Peyer's patch (tissue), 4 donors: ENCODE results near the gene IGFBP5. TPM values are rescaled to one million over a fixed set of nuclear protein-coding genes. Genes with fewer than 3 reads are reported as not detected.

Source experiments
- DNase-seq, 3 donors: peaks; one replicate each; pipeline ENCODE4 v3.0.0-alpha.2; 2017 to 2019
- H3K27ac ChIP-seq, 4 donors: fragments of 200-600 bp; sonication (generic); one replicate each; pipeline ENCODE4 v1.5.1; 2016 to 2019
- H3K27me3 ChIP-seq, 2 donors: fragments of 200-600 bp; sonication (generic); one replicate each; pipeline ENCODE4 v1.5.1; 2019
- H3K36me3 ChIP-seq, 3 donors: fragments of 200-600 bp; sonication (generic); one replicate each; pipeline ENCODE4 v1.5.1; 2016 to 2019
- H3K4me1 ChIP-seq, 4 donors: fragments of 200-600 bp; sonication (generic); one replicate each; pipeline ENCODE4 v1.5.1; 2016 to 2019
- H3K4me3 ChIP-seq, 4 donors: fragments of 200-600 bp; sonication (generic); 1 replicate in 3 of 4; 2 replicates in 1 of 4; pipeline ENCODE4 v1.5.1; 2016 to 2019; ENCODE audit warnings: mild to moderate bottlenecking in 1 of 4
- H3K9me3 ChIP-seq, 4 donors: fragments of 200-600 bp; sonication (generic); one replicate each; pipeline ENCODE4 v1.5.1; 2016 to 2019; ENCODE audit warnings: mild to moderate bottlenecking in 1 of 4
- POLR2A ChIP-seq, 2 donors: fragments of 450-650 bp; IDR thresholded peaks; one replicate each; pipeline ENCODE4 v1.5.1; 2017; ENCODE audit warnings: antibody characterized with exemption in 2 of 2, mild to moderate bottlenecking in 2 of 2, moderate library complexity in 2 of 2
- total RNA-seq, 4 donors: library from RNA; depleted of rRNA; stranded (reverse); fragments of >200 nt; gene quantifications; one replicate each; pipeline ENCODE4 v1.1.0, GENCODE V29; 2016
- TF ChIP-seq, protein P1 (sequence below), 6 experiments: fragments of 450-650 bp in 4 of 6; fragments of 200-600 bp in 2 of 6; sonication (generic) in 1 of 6; IDR thresholded peaks; one replicate each; pipeline ENCODE4 v1.5.1; 2017 to 2019; ENCODE audit warnings: antibody characterized with exemption in 6 of 6, mild to moderate bottlenecking in 3 of 6, moderate library complexity in 1 of 6

IGFBP5 gene
- total RNA-seq, 4 donors from 2014 or later = 41.5 to 183 (median 75.0) TPM

DNA sequence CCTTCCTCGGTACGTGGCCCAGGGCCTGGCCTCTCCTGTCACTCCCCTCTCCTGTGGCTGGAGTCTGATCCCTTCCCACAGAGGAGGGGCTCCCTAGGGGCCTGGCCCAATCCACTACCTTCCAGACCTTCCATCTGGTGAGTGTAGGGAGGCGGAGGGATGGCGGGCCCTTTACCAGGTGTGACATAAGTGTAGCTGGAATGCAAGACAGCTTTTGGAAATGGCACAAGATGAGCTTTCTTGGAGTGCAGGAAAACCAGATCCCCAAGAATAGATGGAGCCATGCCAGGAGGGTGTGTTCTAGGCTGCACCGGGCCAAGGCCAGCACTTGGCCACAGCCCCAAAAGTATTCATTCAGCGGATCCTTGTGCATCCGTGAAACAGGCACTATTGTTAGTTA, 30.1 kb downstream of the IGFBP5 start:
- peak in 1 of 3 donors; percentile 52 for DNase-seq
- H3K27me3 ChIP-seq = no peaks in the 10 kb centered on the region
- peak overlapping the region in 1 of 4 donors; percentile 39 for H3K27ac ChIP-seq
- H3K36me3 ChIP-seq = no peaks in the 10 kb centered on the region
- no peaks in the 10 kb centered on the region for H3K9me3 ChIP-seq
- peaks cover 0 to 6% (median 0%) of the 10 kb centered on the region in 4 donors for H3K4me1 ChIP-seq
- H3K4me3 ChIP-seq = no peak overlapping the region
- TF ChIP-seq POLR2A (IDR thresholded peaks at IDR 0.05) = no peak
- TF ChIP-seq, protein P1, sequence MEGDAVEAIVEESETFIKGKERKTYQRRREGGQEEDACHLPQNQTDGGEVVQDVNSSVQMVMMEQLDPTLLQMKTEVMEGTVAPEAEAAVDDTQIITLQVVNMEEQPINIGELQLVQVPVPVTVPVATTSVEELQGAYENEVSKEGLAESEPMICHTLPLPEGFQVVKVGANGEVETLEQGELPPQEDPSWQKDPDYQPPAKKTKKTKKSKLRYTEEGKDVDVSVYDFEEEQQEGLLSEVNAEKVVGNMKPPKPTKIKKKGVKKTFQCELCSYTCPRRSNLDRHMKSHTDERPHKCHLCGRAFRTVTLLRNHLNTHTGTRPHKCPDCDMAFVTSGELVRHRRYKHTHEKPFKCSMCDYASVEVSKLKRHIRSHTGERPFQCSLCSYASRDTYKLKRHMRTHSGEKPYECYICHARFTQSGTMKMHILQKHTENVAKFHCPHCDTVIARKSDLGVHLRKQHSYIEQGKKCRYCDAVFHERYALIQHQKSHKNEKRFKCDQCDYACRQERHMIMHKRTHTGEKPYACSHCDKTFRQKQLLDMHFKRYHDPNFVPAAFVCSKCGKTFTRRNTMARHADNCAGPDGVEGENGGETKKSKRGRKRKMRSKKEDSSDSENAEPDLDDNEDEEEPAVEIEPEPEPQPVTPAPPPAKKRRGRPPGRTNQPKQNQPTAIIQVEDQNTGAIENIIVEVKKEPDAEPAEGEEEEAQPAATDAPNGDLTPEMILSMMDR (IDR thresholded peaks at IDR 0.05) = no peak

DNA sequence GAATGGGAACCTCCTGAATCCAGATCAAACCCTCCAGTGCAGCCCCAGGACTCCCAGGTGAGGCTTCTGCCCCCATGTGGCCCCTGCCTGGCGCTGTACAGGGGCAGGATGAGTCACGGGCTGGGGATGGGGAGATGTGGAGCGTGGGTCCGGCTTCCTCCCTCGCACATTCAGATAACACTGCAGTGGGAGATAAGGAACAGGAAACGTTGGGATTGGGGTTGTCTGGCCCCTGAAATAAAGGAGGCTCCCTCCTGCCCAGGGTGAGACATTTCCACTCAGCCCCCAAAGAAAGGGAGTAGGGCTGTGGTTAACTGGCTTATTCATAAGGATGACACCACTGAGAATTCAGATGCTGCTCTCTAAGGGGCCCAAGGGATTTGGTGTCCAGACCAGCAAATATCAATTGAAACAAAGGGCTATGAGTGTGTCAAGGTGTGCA, 30.7 kb downstream of the IGFBP5 start:
- no peak for TF ChIP-seq POLR2A (IDR thresholded peaks at IDR 0.05)
- TF ChIP-seq, protein P1 (IDR thresholded peaks at IDR 0.05) = peak in 1 of 6 experiments; percentile 8
- no peaks in the 10 kb centered on the region for H3K9me3 ChIP-seq
- no peak for DNase-seq
- no peaks in the 10 kb centered on the region for H3K36me3 ChIP-seq
- H3K27ac ChIP-seq = peak overlapping the region in 1 of 4 donors; percentile 39
- peaks cover 0 to 6% (median 0%) of the 10 kb centered on the region in 4 donors for H3K4me1 ChIP-seq
- H3K27me3 ChIP-seq = no peaks in the 10 kb centered on the region
- no peak overlapping the region for H3K4me3 ChIP-seq

DNA sequence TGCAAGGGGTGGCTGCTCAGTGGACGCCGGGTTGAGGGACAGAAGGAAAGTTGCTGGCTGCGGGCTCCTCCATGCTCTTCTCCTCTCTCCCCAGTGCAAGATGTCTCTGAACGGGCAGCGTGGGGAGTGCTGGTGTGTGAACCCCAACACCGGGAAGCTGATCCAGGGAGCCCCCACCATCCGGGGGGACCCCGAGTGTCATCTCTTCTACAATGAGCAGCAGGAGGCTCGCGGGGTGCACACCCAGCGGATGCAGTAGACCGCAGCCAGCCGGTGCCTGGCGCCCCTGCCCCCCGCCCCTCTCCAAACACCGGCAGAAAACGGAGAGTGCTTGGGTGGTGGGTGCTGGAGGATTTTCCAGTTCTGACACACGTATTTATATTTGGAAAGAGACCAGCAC, 31.5 kb downstream of the IGFBP5 start:
- Histone ChIP-seq H3K4me3 (no peak overlapping the region), H3K36me3 (no peaks in the 10 kb centered on the region), H3K9me3 (no peaks in the 10 kb centered on the region), H3K4me1 (peaks cover 0 to 6% (median 0%) of the 10 kb centered on the region in 4 donors), H3K27me3 (no peaks in the 10 kb centered on the region), H3K27ac (no peak overlapping the region)
- TF ChIP-seq, protein P1 (IDR thresholded peaks at IDR 0.05) = no peak
- no peak for TF ChIP-seq POLR2A (IDR thresholded peaks at IDR 0.05)
- no peak for DNase-seq

DNA sequence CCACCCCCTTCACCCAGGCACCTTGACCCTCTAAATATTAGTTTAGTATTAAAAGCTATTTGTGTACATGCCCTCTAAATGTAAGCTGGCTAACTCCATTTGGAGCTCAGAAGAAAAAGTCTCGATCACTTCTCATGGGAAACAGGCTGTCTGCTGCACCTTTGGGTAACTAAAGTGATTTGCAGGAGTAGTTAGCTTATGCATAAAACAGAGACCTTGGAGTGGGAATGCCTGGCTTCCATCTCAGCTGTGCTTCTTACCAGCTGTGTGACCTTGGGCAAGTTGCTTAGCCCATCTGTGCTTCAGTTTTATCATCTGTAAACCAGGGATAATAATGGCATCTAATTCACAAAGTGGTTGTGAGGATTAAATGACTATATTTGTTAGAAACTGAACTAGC, 32.2 kb downstream of the IGFBP5 start:
- no peak for DNase-seq
- no peak for TF ChIP-seq POLR2A (IDR thresholded peaks at IDR 0.05)
- TF ChIP-seq, protein P1 (IDR thresholded peaks at IDR 0.05) = no peak
- H3K27me3 ChIP-seq = no peaks in the 10 kb centered on the region
- H3K4me1 ChIP-seq = peaks cover 0 to 6% (median 0%) of the 10 kb centered on the region in 4 donors
- H3K27ac ChIP-seq = no peak overlapping the region
- no peaks in the 10 kb centered on the region for H3K9me3 ChIP-seq
- no peak overlapping the region for H3K4me3 ChIP-seq
- H3K36me3 ChIP-seq = no peaks in the 10 kb centered on the region

DNA sequence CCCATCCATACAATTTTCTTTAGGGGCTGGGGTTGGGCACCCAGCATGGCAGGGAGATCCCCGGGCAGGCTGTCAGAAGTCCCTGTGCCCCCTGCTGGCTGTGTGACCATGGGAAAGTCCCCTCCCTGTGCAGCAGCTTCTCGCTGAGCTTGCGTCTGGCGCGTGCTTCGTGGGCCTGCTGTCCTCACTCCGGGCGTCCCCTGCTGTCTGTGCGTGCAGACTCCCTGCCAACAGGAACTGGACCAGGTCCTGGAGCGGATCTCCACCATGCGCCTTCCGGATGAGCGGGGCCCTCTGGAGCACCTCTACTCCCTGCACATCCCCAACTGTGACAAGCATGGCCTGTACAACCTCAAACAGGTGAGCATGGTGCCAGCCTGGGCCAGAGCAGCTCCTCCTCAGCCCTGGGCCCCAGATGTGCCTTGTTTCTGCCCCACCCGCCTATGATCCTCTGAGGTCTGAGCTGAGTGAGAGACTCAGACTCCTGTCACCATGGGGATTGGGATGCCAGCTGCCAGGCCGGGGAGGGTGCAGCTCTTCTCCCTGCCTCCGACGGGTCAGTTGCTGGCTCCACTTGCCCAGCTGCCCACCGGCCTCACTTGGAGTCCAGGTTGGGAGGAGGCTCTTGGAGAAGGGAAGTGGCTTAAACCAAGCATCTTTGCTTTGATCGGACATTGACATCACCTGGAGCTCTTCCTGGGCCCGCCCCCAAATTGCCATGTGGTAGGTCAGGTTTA, 33.5 kb downstream of the IGFBP5 start:
- TF ChIP-seq, protein P1 (IDR thresholded peaks at IDR 0.05) = peak in 1 of 6 experiments; percentile 2
- TF ChIP-seq POLR2A (IDR thresholded peaks at IDR 0.05) = no peak
- peaks cover 0 to 6% (median 0%) of the 10 kb centered on the region in 4 donors for H3K4me1 ChIP-seq
- H3K27ac ChIP-seq = no peak overlapping the region
- H3K9me3 ChIP-seq = no peaks in the 10 kb centered on the region
- H3K36me3 ChIP-seq = no peaks in the 10 kb centered on the region
- no peaks in the 10 kb centered on the region for H3K27me3 ChIP-seq
- H3K4me3 ChIP-seq = no peak overlapping the region
- no peak for DNase-seq
